Aorta (tissue), 5 donors: Measurements from ENCODE around the gene THTPA. TPM values are rescaled to one million over a fixed set of nuclear protein-coding genes. Genes with fewer than 3 reads are reported as not detected.

Source experiments
- ATAC-seq: fragments of 200-7000 bp; cut with Tn5 transposase; one replicate; pipeline ENCODE4 v1.9.1; 2022; ENCODE audit warnings: moderate library complexity; ENCODE audit not compliant: low FRiP score
- DNase-seq, 2 donors: peaks; one replicate each; pipeline ENCODE4 v3.0.0-alpha.2; 2020
- H3K27ac ChIP-seq, 2 donors: one replicate each; pipeline ENCODE4 v1.5.1; 2013; ENCODE audit warnings: low read length in 2 of 2, mild to moderate bottlenecking in 2 of 2, moderate library complexity in 2 of 2, control low read depth in 1 of 2, inconsistent platforms in 1 of 2, low read depth in 1 of 2
- H3K27me3 ChIP-seq, 2 donors: one replicate each; pipeline ENCODE4 v1.6.1; 2013; ENCODE audit warnings: control low read depth in 1 of 2, low read length in 1 of 2, mild to moderate bottlenecking in 1 of 2, moderate library complexity in 1 of 2; ENCODE audit not compliant: insufficient read depth in 2 of 2, control insufficient read depth in 1 of 2
- H3K36me3 ChIP-seq, 2 donors: one replicate each; pipeline ENCODE4 v1.6.1; 2013; ENCODE audit warnings: control low read depth in 1 of 2, low read length in 1 of 2, mild to moderate bottlenecking in 1 of 2; ENCODE audit not compliant: insufficient read depth in 2 of 2, control insufficient read depth in 1 of 2
- H3K4me1 ChIP-seq, 2 donors: one replicate each; pipeline ENCODE4 v1.6.1; 2013; ENCODE audit warnings: low read length in 2 of 2, control low read depth in 1 of 2, mild to moderate bottlenecking in 1 of 2, moderate library complexity in 1 of 2; ENCODE audit not compliant: insufficient read depth in 2 of 2, control insufficient read depth in 1 of 2
- H3K4me3 ChIP-seq, 2 donors: one replicate each; pipeline ENCODE4 v1.5.1; 2013; ENCODE audit warnings: low read length in 2 of 2, control low read depth in 1 of 2, mild to moderate bottlenecking in 1 of 2
- H3K9me3 ChIP-seq: one replicate; pipeline ENCODE4 v1.6.1; 2013; ENCODE audit warnings: mild to moderate bottlenecking, low read length; ENCODE audit not compliant: control insufficient read depth
- WGBS, 2 donors: extraction: QIAGEN DNeasy Blood & Tissue Kit; methylation state at CpG; one replicate each; pipeline ENCODE4 v1.1.7; 2013; 5-methylcytosine and 5-hydroxymethylcytosine counted together
- intact Hi-C, 2 donors: fragments of 100-400 bp; cut with DNase I; formaldehyde crosslinking; loops; one replicate each; pipeline versions ENCODE4 v1.14.2 to v1.15.0; 2022
- polyA plus RNA-seq, 2 donors: library from polyadenylated mRNA; stranded (reverse); fragments of 200-250 nt; gene quantifications; one replicate each; pipeline ENCODE4 v1.2.3, GENCODE V29; 2013
- total RNA-seq, 2 donors: library from RNA; stranded (reverse); fragmentation: NEBNext Ultra II Directional; extraction: Animal tissue kit (Norgen Biotek cat#: 25700); gene quantifications; one replicate each; pipeline ENCODE4 v1.2.1, GENCODE V29; 2021
- donor health status: healthy with polysubstance abuse.
- donor health status: Bipolar disorder and iron deficiency.
- donor health status: DM: no; HTN: no; CAD: no.
- donor health status: DM: no; HTN: no; CAD: no.
- donor health status: DM: yes; HTN: yes; CAD: no.

Gene THTPA
- total and polyA plus RNA-seq, 4 donors, result 13.0 to 24.0 (median 13.8) TPM

DNA sequence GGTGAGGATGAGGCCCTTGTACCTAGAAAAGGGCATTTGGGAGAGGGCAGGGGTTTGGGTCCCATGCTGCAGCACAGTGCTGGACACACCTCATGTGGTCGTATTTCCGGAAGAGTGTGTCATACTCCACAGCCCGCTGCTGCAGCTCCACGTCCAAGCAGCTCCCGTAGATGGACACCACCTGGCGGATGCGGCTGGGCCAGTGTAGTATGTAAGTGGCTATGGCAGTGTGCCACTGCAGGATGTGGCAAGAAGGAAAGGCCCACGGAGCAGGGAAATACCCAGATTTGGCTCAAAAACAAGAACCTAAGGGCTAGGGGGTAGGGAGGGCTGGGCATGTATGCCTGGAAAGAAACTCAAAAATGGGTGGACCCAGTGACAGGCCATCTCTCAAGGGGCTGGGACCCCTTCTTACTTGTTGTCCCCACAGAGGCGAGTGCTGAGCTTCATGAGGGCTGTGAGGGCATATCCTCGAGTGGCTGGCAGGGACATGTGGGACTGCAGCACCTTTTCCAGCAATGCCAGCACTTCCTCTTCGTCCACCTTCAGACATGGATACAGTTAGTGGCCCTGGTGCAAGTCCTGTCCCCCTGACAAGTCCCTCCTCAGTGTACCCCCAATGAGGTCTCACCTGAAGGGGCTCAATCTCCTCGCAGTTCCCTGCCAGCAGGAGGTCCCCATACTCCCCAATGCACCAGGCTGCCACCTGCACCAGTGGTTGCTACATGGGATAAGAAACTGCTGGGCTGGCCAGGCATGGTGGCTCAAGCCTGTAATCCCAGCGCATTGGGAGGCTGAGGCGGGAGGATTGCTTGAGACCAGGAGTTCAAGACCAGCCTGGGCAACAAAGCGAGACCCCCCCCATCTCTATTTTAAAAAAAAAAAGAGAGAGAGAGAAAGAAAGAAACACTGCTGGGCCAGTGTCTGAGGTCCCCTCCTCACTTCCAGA lies 6.1 kb downstream of the THTPA start:
- no peaks in the 10 kb centered on the region for H3K4me1 ChIP-seq
- DNase-seq (no peak), ATAC-seq (no peak)
- H3K27ac ChIP-seq, result no peak overlapping the region
- no peaks in the 10 kb centered on the region for H3K9me3 ChIP-seq
- H3K36me3 ChIP-seq, result no peaks in the 10 kb centered on the region
- intact Hi-C loops, result loop anchor here (2.0 to 10.0 kb wide), 3 partner anchors 81 to 297 kb away; partner anchors contain the start of gene PABPN1 (in 1 of the 2)
- no peaks in the 10 kb centered on the region for H3K27me3 ChIP-seq
- H3K4me3 ChIP-seq, result no peak overlapping the region
- WGBS, 2 donors, result 73 to 78% methylated on average over 15 of the region's 15 CpGs

DNA sequence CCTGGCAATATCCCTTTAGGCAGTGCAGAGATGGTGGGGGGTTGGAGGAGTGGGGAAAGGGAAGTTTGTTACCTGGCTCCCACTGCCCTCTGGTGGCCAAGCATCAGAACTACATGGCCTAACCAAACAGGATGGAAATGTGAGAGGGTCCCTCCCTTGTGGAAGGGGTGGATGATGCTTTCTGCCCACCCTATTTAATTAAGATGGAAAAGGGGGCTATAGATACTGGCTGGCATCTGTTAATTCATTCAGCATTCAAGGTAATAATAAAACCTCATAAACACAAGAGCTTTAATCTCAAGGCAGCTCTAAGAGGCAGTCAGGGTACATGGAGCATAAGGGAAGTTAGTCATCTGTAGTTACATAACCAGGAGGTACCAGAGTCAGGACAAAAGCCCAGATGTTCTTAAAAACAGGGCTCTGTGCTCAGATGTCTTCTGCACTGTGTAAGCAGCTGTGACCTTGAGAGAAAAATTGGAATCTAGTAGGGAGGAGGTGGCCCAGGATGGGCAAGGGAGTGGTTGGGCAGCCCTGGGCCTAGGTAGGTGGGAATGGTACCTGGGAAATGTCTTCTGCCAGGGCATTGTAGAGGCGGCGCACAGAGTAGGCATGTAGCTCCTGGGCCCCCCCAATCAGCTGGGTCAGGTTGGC lies 6.9 kb downstream of the THTPA start:
- Histone ChIP-seq H3K27ac (no peak overlapping the region), H3K4me3 (no peak overlapping the region), H3K36me3 (no peaks in the 10 kb centered on the region), H3K9me3 (no peaks in the 10 kb centered on the region), H3K4me1 (no peaks in the 10 kb centered on the region), H3K27me3 (no peaks in the 10 kb centered on the region)
- ATAC-seq (peak; percentile 55), DNase-seq (no peak)
- intact Hi-C loops, result loop anchor here (2.0 to 10.0 kb wide), 3 partner anchors 82 to 298 kb away; partner anchors contain the start of gene PABPN1 (in 1 of the 2)
- 80 to 94% methylated on average over 2 of the region's 2 CpGs for WGBS, 2 donors

DNA sequence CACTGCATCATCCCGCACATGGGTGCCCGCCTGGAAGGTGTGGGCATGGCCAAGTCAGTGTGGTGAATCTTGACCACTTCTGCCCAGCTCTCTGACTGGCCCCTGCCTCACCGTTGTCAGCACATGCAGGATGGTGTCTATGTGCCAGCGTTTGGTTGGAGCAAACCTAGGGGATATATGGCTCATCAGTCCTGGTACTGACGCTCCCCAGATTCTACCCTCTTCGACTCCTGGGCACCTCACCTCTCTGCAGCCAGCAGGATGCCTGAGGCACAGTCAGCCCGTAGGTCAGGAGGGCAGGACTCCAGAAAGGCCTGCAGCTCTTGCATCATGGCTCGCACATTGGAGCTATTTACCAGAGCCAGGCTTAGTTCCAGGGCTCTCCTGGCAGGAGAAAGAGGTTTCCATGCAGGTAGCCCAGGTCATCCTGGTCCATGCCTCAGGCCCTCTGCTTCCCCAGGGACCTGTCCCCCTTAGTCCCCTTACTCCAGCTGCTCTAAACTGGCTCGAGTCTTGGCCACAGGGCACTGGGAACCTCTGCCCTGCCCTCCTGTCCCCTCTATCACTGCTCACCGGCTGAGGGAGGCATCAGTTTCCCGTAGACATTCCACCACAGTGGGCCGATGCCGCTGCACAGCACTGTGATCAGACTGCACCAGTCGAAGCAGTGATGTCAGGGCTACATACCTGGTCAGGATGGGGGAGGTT lies 7.6 kb downstream of the THTPA start:
- intact Hi-C loops, result loop anchor here (2.0 to 10.0 kb wide), 3 partner anchors 83 to 299 kb away; partner anchors contain the start of gene PABPN1 (in 1 of the 2)
- Histone ChIP-seq H3K4me1 (no peaks in the 10 kb centered on the region), H3K27me3 (no peaks in the 10 kb centered on the region), H3K9me3 (no peaks in the 10 kb centered on the region), H3K36me3 (no peaks in the 10 kb centered on the region), H3K4me3 (no peak overlapping the region), H3K27ac (no peak overlapping the region)
- WGBS, 2 donors, result 75 to 78% methylated on average over 14 of the region's 14 CpGs
- DNase-seq (no peak), ATAC-seq (no peak)

DNA sequence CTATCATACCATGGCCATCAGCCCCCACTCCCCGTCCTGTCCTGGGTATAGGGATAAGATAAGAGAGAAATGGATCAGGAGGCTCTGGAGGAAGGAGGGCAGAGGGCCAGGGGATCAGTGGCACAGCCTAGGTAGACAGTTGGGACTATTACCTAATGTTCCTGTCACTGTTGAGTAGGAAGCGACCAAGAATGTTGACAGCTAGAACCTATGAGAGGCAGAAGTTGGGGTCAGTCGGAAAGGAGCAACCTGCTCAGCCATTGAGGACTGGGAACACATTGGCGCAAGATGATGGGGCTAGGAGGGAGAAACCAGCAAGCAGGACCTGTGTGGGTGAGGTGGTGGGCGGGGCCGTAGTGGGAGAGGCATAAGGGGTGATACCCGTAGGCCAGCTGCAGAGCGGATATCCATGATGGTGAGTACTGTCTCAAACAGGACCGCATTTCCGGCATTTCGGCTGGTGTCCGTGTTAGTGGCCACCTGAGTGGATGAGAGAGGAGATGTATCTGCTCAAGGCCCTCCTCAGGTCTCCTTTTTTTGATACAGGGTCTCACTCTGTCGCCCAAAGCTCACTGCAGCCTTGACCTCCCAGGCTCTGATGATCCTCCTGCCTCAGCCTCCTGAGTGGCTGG lies 8.2 kb downstream of the THTPA start:
- Histone ChIP-seq H3K4me3 (no peak overlapping the region), H3K4me1 (no peaks in the 10 kb centered on the region), H3K9me3 (no peaks in the 10 kb centered on the region), H3K27me3 (no peaks in the 10 kb centered on the region), H3K27ac (no peak overlapping the region), H3K36me3 (no peaks in the 10 kb centered on the region)
- WGBS, 2 donors, result 85 to 86% methylated on average over 13 of the region's 13 CpGs
- intact Hi-C loops, result loop anchor here (10.0 kb wide), 2 partner anchors 239 to 299 kb away; partner anchors contain the start of gene PABPN1 (in 1 of the 2)
- no peak for DNase-seq
- ATAC-seq, result no peak

DNA sequence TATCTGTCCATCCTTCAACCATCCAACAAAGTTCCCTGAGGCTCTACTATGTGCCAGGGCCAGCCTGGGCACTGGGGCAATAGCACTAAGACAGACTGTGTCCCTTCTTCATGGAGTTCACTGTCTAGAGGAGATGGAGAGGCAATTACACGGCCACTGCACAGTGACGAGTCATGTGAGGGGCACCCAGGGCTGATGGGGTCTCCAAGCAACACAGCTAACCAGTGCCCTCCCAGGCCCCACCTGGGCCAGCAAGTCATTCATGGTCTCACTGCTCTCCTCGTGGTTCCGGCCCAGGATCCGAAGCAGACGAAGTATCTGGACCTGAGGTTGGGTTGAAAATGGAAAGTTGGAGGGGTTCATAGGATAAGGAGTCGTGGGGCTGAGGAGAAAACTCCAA lies 8.8 kb downstream of the THTPA start:
- no peaks in the 10 kb centered on the region for H3K4me1 ChIP-seq
- DNase-seq (no peak), ATAC-seq (no peak)
- H3K27me3 ChIP-seq, result no peaks in the 10 kb centered on the region
- no peak overlapping the region for H3K27ac ChIP-seq
- no peaks in the 10 kb centered on the region for H3K36me3 ChIP-seq
- H3K4me3 ChIP-seq, result no peak overlapping the region
- intact Hi-C loops, result loop anchor here (10.0 kb wide), 2 partner anchors 240 to 300 kb away; partner anchors contain the start of gene PABPN1 (in 1 of the 2)
- 82 to 88% methylated on average over 7 of the region's 7 CpGs for WGBS, 2 donors
- H3K9me3 ChIP-seq, result no peaks in the 10 kb centered on the region

DNA sequence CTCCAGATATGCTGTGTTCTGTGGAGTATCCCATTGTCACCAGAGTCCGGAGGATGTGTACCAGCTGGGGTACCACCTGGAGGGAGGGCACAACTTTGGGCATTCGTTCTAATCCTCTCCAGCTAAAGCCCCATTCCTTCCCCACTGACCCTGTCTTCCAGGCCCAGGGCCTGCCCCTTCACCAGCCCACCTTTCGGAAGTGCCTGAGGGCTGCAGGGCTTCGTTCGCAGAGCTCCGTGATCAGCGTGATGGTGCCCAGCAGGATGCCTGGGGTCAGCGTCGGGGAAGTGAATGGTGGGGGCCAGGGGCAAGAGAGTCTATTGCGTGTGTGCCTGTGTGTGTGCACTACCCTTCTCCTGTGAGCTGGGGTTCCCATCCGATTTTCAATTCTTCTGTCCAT lies 9.6 kb downstream of the THTPA start:
- intact Hi-C loops, result loop anchor here (10.0 kb wide), 2 partner anchors 241 to 301 kb away; partner anchors contain the start of gene PABPN1 (in 1 of the 2)
- Histone ChIP-seq H3K36me3 (no peaks in the 10 kb centered on the region), H3K27me3 (no peaks in the 10 kb centered on the region), H3K4me3 (no peak overlapping the region), H3K27ac (no peak overlapping the region), H3K4me1 (no peaks in the 10 kb centered on the region), H3K9me3 (no peaks in the 10 kb centered on the region)
- DNase-seq (no peak), ATAC-seq (no peak)
- WGBS, 2 donors, result 86 to 89% methylated on average over 11 of the region's 11 CpGs

DNA sequence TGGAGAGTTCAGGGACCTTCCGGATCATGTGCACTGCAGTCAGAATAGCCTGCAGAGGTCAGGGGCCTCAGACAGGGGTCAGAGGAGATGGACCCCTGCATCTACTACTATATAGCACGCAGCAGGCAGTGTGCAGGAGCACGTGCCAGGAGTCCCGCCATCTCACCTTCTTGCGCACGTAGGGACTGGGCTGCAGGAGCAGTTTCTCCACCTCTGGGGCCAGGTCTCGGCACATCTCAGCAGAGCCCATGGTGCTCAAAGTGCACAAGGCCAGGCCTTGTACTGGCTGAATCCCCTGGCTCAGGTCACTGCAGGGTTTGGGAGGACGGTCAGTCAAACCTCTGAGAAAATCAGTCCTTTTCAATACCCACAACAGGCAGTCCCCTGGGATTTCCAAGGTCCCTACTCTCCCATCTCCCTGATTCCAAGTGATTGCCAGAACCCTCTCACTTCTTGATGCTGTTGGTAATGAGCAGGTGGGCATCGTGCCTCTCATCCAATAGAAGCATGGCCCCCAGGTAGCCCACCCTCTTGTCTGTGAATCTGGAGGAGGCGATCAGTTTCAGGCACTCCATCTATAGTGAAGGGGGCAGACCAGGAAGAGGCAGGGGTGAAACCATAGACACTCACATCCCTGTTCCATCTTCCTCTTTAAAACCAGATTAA lies 10.2 kb downstream of the THTPA start:
- intact Hi-C loops, result loop anchor here (10.0 kb wide), 2 partner anchors 241 to 301 kb away; partner anchors contain the start of gene PABPN1 (in 1 of the 2)
- no peak overlapping the region for H3K4me3 ChIP-seq
- H3K27me3 ChIP-seq, result no peaks in the 10 kb centered on the region
- no peaks in the 10 kb centered on the region for H3K9me3 ChIP-seq
- ATAC-seq (no peak), DNase-seq (no peak)
- H3K4me1 ChIP-seq, result no peaks in the 10 kb centered on the region
- WGBS, 2 donors, result 90% methylated on average over 10 of the region's 10 CpGs
- H3K36me3 ChIP-seq, result no peaks in the 10 kb centered on the region
- H3K27ac ChIP-seq, result no peak overlapping the region
